ENCODE data around the gene TSPY4. TPM values are rescaled to one million over a fixed set of nuclear protein-coding genes. Genes with fewer than 3 reads are reported as not detected.
"Not testable (repeated sequence)": the region's sequence is repeated elsewhere in the genome, so short reads cannot be mapped to it uniquely, and the experiment has no call there.

The TSPY4 gene, protein sequence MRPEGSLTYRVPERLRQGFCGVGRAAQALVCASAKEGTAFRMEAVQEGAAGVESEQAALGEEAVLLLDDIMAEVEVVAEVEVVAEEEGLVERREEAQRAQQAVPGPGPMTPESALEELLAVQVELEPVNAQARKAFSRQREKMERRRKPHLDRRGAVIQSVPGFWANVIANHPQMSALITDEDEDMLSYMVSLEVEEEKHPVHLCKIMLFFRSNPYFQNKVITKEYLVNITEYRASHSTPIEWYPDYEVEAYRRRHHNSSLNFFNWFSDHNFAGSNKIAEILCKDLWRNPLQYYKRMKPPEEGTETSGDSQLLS
- not detected for total RNA-seq
- long read RNA-seq, result 0 reads

DNA sequence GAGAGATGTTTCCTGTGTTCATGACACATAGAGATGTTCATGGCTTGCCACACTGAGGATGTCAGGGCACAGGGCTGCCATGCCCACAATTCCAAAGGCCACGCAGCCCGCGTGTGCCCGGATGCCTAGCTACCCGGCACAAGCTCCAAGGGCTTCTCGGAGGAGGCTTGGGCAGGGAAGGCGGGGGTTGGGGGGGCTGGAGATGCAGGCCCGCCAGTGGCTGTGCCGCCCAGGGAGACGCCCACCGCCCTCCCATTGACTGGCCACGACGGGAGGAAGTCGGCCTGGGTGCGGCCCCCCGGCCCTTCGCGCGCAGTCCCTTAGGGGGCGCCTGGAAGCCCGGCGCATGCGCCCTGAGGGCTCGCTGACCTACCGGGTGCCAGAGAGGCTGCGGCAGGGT lies at the start of gene TSPY4:
Gene TSPY4 (plus strand): TSS at position 301 of the 400 bp plus-strand sequence. CDS start 46 bp downstream, at position 347.
- DNase-seq; ATAC-seq; intact Hi-C loops (cut with DNase I): not testable (repeated sequence)

DNA sequence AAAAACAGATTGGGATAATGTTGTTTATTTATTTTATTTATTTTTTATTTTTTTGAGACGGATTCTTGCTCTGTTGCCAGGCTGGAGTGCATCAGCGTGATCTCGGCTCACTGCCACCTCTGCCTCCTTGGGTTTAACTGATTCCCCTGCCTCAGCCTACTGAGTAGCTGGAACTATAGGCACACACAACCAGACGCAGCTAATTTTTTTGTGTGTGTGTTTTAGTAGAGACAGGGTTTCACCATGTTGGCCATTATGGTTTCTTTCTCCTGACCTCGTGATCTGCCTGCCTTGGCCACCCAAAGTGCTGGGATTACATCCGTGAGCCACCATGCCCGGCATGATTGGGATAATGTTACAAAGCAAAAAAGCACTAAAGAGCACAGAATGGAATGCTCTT lies 16.3 kb upstream of the TSPY4 start:
- intact Hi-C loops (cut with DNase I), result no loop called here
- ATAC-seq, result no peak
- DNase-seq, result no peak

DNA sequence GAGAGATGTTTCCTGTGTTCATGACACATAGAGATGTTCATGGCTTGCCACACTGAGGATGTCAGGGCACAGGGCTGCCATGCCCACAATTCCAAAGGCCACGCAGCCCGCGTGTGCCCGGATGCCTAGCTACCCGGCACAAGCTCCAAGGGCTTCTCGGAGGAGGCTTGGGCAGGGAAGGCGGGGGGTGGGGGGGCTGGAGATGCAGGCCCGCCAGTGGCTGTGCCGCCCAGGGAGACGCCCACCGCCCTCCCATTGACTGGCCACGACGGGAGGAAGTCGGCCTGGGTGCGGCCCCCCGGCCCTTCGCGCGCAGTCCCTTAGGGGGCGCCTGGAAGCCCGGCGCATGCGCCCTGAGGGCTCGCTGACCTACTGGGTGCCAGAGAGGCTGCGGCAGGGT lies 20.2 kb downstream of the TSPY4 start, which contains the start of gene TSPY8:
Gene TSPY8 (plus strand): TSS at position 301 of the 400 bp plus-strand sequence. CDS start 46 bp downstream, at position 347.
- DNase-seq, result not testable (repeated sequence)

More for the DNA sequence above, 20.2 kb downstream of the TSPY4 start, which contains the start of gene TSPY8:
- intact Hi-C loops (cut with DNase I); ATAC-seq: not testable (repeated sequence)

Other genes with a start within 250 kb of the TSPY4 start
- gene TSPY8, start 20.3 kb downstream of the TSPY4 start, total RNA-seq, result not detected
- gene TSPY3, start 61.0 kb downstream of the TSPY4 start, total RNA-seq, result not detected
- gene TSPY1, start 129.5 kb downstream of the TSPY4 start, total RNA-seq, result not detected
- gene TSPY9, start 149.8 kb downstream of the TSPY4 start, total RNA-seq, result not detected
- not detected for gene TSPY10, start 190.4 kb downstream of the TSPY4 start, total RNA-seq